Thyroid gland (tissue), 4 donors: ENCODE results near the gene TLR9.

Experiments
- CTCF ChIP-seq, 6 experiments: fragments of 200-600 bp in 3 of 6; fragments of 450-650 bp in 3 of 6; sonication (generic) in 3 of 6; IDR thresholded peaks; one replicate each; pipeline ENCODE4 v1.5.1; 2016 to 2019; ENCODE audit warnings: antibody characterized with exemption in 6 of 6, mild to moderate bottlenecking in 2 of 6, inconsistent platforms in 1 of 6, moderate library complexity in 1 of 6
- POLR2A ChIP-seq, 2 donors: fragments of 450-650 bp; IDR thresholded peaks; one replicate each; pipeline ENCODE4 v1.6.1; 2017; ENCODE audit warnings: antibody characterized with exemption in 2 of 2, mild to moderate bottlenecking in 2 of 2, moderate library complexity in 1 of 2

- TF ChIP-seq CTCF (IDR thresholded peaks at IDR 0.05) = no peak
- no peak for TF ChIP-seq POLR2A (IDR thresholded peaks at IDR 0.05)
Measured at GRCh38 chr3:52262447-52262846, 37.0 kb upstream of the TLR9 start.
